ENCODE data around the gene DNAL1. TPM values are rescaled to one million over a fixed set of nuclear protein-coding genes. Genes with fewer than 3 reads are reported as not detected.
A peak's percentile ranks its signal among the peaks of the same experiment; 100 is the strongest.

DNAL1 gene
- total RNA-seq, 6 experiments from 2014 or later, result 13.0 to 17.7 (median 14.7) TPM

GRCh38 chr14:73661872-73662271 lies 17.1 kb downstream of the DNAL1 start:
- DNase-seq, result peak; percentile 6
- H3K9me3 Mint-ChIP-seq, result no peaks in the 10 kb centered on the region
- H3K27me3 Mint-ChIP-seq (ENCODE audit: insufficient read depth), result no peaks in the 10 kb centered on the region
- H3K4me1 Mint-ChIP-seq (ENCODE audit: low read depth), result peaks cover 26% of the 10 kb centered on the region
- H3K27ac Mint-ChIP-seq, result peak overlapping the region; percentile 21
- H3K36me3 Mint-ChIP-seq (ENCODE audit: low read depth), result no peaks in the 10 kb centered on the region; the same call in 1 of the 2 replicates
- TF ChIP-seq CTCF (IDR thresholded peaks at IDR 0.05), result no peak
- no peak overlapping the region for H3K4me3 Mint-ChIP-seq

- DNase-seq, result peak; percentile 94
- Mint-ChIP-seq H3K27me3 (ENCODE audit: insufficient read depth) (no peaks in the 10 kb centered on the region), H3K4me3 (peak overlapping the region; percentile 65), H3K36me3 (ENCODE audit: low read depth) (no peaks in the 10 kb centered on the region; the same call in 1 of the 2 replicates), H3K27ac (peak overlapping the region; percentile 85), H3K4me1 (ENCODE audit: low read depth) (peaks cover 26% of the 10 kb centered on the region), H3K9me3 (no peaks in the 10 kb centered on the region)
- peak; percentile 75 for TF ChIP-seq CTCF (IDR thresholded peaks at IDR 0.05)
These were observed 17.7 kb downstream of the DNAL1 start for GRCh38 chr14:73662487-73662943.

GRCh38 chr14:73663548-73664212 lies 18.9 kb downstream of the DNAL1 start:
- TF ChIP-seq CTCF (IDR thresholded peaks at IDR 0.05), result no peak
- no peak overlapping the region for H3K27ac Mint-ChIP-seq
- H3K27me3 Mint-ChIP-seq (ENCODE audit: insufficient read depth), result no peaks in the 10 kb centered on the region

GRCh38 chr14:73665130-73665529 lies 20.3 kb downstream of the DNAL1 start:
- TF ChIP-seq CTCF (IDR thresholded peaks at IDR 0.05), result no peak
- Mint-ChIP-seq H3K4me1 (ENCODE audit: low read depth) (peaks cover 26% of the 10 kb centered on the region), H3K9me3 (no peaks in the 10 kb centered on the region), H3K4me3 (no peak overlapping the region), H3K36me3 (ENCODE audit: low read depth) (no peaks in the 10 kb centered on the region; the same call in 1 of the 2 replicates), H3K27ac (no peak overlapping the region), H3K27me3 (ENCODE audit: insufficient read depth) (no peaks in the 10 kb centered on the region)
- DNase-seq, result no peak

More at GRCh38 chr14:73663548-73664212, 18.9 kb downstream of the DNAL1 start:
- Mint-ChIP-seq H3K4me3 (no peak overlapping the region), H3K4me1 (ENCODE audit: low read depth) (peaks cover 26% of the 10 kb centered on the region), H3K36me3 (ENCODE audit: low read depth) (no peaks in the 10 kb centered on the region; the same call in 1 of the 2 replicates), H3K9me3 (no peaks in the 10 kb centered on the region)
- DNase-seq, result no peak

GRCh38 chr14:73666583-73666982 lies 21.8 kb downstream of the DNAL1 start:
- DNase-seq, result no peak
- Mint-ChIP-seq H3K36me3 (ENCODE audit: low read depth) (no peaks in the 10 kb centered on the region; the same call in 1 of the 2 replicates), H3K27me3 (ENCODE audit: insufficient read depth) (no peaks in the 10 kb centered on the region), H3K4me3 (no peak overlapping the region), H3K27ac (no peak overlapping the region), H3K4me1 (ENCODE audit: low read depth) (peaks cover 23% of the 10 kb centered on the region), H3K9me3 (no peaks in the 10 kb centered on the region)
- no peak for TF ChIP-seq CTCF (IDR thresholded peaks at IDR 0.05)
